Epidermal melanocyte (primary cell): ENCODE measurements around the gene KLHL1.

Experiments used
- DNase-seq: peaks from one replicate; pipeline ENCODE4 v3.0.0; 2011; ENCODE audit warnings: low spot score; ENCODE audit not compliant: insufficient read length

KLHL1 gene

DNA sequence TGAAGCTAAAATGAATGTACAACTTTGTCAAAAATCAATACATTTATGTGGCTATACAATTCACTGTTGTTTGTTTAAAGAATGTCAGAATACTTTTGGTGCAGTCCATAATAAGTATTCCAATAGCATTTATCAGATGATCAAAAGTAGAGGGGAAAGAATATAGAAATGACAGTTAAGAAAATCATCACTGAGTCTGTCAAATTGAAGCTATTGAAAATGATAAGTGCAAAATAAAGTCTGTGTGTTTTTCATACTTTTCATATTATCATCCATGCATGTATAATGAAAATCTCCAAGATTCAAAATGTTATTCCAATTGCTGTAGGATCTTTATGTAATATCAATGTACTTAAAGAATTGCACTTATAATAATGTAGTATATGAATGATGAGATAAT is 93.9 kb downstream of the KLHL1 start:
- no peak for DNase-seq

DNA sequence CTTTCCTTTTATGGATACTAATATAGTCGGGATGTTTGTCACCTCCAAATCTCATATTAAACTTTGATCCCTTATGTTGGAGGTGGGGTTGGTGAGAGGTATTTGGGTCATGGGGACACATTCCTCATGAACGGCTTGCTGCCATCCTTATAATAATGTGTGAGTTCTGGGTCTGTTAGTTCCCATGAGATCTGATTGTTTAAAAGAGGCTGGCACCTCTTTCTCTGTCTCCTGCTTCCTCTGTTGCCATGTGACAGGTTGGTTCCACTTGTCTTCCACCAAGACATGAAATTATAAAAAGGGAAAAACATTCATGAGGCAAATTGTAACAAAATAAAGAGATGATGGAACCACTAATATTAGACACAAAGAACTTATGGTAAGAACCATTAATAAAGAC is 108.4 kb downstream of the KLHL1 start:
- DNase-seq = no peak

DNA sequence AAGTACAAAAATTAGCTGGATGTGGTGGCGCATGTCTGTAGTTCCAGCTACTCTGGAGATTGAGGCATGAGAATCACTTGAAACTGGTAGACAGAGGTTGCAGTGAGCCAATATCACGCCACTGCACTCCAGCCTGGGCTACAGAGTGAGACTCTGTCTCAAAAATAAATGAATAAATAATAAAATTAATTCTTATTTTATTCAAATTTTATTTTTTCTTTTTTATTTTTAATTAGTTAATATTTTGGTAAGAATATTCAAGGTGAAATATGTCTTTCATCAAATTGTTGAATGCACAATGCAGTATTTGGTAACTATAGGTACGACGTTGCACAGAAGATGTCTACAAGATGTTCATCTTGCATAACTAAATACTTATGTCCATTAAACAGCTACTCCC is 111.2 kb downstream of the KLHL1 start:
- no peak for DNase-seq

DNA sequence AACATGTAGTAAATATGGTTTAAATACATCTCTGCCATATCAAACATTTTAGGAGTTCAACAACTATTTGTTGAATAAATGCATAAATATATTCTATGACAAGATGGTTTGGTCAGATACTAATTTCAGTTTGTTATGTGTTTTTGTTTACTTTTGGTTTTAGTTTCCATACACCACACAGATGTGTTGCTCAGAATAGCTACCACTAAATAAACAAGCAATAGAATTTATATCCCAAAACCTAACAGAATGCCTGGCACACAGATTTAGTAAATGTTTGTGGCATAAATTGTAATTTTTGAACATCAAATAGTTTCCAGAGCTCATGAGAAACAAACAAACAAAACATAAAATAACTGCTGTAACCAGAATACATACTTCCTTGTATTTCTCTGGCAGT is 127.5 kb downstream of the KLHL1 start:
- no peak for DNase-seq

DNA sequence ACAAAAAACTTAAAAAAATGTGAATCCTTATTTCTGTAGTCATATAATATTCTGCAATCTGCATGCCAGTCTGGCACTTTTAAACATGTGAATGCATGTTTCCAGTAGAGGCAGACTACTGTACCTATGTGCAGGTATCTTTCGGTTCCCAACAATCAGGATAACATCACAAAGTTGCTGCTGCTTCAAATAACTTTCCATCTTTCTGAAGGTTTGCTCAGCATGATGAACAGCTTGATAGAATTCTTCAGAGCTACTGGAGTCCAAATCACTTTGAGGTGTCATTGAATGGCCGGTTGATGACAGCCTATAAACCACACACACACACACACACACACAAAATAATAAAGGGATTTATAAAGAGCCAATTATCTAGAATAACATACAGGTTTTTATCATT is 132.8 kb downstream of the KLHL1 start:
- no peak for DNase-seq

DNA sequence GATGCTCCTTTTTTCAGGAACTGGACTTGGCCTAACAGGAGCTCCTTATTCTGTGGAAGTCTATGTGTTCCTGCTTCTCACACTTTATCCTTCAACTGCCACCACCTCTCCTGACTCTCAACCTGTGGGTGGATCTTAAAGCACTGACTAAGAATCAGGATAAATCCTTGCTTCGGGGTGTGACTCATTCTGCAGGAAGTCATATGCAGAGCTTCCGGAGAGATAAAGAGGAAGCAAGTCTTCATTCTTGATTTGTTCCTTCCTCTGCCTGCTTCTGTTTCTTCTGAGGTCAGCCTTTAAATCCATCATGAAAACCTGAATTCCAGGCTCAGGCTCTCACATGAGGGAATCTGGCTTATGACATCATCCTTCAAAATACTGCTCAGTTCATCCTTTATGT is 137.7 kb downstream of the KLHL1 start:
- no peak for DNase-seq

DNA sequence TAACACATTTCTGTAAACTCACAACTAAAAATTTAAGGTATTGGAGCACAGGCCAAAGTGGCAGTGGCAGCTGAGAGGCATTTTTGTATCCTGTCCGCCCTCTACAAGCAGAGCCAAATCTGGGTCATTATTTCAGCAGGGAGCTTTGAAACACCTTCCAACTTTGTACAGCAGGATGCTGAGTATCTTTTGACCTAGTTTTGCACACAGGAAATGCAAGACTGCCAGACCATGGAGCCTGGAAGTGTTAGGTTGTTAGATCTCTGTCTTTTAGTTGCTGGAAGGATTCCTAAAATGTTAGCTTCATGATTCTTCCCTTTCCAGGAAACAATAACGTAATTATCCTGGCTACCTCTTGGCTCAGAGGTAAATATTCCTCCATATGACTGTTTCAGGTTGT is 149.2 kb downstream of the KLHL1 start:
- no peak for DNase-seq

DNA sequence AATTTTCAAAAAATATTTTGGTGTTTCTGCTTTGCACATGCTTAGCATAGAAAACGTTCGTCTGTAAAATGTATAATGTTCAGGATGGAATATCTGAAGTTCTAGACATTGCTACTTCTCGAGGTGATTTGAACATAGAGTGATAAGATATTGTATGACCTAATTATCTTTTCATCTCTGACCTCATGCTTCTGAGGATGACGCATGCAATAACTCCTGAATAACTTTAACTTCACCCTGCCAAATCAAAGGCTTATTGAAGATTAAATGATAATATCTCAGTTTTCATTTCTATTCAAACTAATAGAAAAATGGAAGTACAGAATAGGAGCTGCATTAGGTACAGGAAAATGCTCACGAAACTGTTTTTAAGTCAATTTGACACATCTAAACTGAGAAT is 151.4 kb downstream of the KLHL1 start:
- DNase-seq = no peak

DNA sequence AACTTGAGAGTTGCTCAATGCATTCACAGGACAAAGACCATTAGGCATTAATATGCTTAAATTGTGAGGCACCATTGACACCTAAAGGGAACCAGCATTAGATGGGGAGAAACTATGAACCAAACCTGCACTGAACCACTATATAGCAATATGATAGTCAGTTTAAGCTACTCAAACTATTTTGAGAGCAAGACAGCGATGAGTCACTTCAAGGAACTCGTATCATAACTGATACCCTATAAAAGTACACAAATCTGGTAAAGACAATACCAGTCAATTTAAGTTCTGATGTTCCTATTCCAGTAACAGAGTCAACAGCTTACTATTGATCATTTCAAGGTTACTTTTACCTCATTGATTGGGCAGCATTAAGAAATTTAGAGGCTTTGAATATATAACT is 151.9 kb downstream of the KLHL1 start:
- DNase-seq = no peak

DNA sequence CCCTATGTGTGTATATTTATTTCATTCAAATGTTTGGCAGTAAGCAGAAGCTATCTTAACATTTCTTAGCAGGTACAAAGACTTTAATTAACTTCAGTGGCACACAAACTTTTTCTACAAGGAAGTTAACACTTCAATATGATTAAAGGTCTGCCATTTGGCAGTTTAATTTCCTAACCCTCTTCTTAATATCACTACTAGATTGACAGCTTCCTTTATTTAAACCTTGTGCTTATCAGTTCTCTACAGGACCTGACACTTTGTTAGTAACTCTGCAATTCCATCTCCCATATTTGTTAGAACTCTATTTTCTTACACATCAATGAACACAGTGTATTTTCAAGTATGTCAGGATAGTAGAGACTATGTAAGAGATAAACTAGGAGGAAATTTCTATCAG is 153.0 kb downstream of the KLHL1 start:
- DNase-seq = no peak

DNA sequence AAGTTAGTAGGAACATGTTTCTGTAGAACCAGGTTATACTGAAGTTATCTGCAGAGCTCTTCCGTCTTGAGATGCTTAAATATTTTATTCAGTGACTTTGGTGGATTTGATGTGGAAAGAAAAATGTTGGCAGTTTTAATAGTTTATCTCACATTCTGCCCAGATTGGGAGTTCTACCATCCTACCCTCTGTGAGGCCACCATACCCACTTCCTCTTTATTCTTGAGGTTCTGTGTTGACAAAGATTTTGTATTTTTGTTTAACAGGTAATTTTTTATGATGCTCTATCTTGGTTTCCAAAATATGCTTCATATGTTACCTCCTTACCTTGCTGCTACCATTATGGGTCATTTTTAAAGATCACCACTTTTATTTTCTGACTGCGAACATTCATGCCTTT is 156.8 kb downstream of the KLHL1 start:
- no peak for DNase-seq

DNA sequence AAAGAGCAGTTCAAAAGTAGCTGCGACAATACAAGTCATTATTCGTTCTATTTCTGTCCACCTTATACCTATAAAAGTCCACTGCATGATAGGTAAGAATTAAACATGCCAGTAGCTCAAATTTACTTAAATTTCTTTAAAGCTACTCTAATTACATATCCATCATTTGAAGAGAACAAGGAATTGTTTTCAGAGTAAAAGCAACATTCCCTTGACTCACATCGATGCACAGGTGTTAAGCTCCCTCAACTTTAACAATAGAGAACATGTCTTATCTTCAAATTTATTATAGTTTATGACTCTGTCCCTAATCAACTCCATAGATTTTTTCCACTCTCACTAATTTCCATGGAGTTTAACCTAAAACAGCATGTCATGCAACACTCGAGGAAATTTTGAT is 158.1 kb downstream of the KLHL1 start:
- DNase-seq = no peak

DNA sequence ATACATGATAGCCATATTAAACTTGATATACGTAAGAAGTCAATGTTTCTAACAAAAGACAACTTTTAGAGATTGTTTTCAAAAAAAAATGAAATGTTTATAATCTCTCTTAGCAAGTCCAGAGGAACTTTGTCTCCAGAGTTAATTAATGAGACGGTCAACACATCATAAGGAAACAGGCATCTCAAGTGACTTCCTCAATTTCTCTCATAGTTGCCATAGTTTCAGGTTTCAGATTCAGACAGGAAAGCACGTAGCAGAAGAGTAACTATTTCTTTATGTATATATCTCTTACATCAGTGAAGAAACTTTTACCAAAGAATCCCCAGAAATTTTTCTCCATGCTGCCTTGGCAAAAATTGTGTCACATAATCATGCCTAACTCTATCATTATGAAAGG is 160.2 kb downstream of the KLHL1 start:
- no peak for DNase-seq

DNA sequence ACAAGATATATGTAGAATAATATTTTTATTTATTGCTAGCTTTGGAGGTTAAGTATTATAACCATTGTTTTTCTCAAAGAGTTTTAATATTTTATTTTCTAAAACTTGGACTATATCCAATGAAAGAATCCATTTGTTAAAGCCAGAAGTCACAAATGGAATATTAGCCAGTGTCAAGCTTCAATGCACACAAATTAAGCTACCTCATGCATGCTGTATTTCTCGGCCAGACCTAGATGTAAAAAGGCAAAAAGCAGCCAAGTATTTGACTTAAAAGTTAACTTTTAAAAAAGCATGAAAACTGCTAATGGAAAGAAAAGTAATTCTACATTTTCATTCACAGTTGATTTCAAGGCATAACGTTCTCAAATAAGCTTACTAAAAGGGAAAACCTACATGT is 160.7 kb downstream of the KLHL1 start:
- DNase-seq = no peak

DNA sequence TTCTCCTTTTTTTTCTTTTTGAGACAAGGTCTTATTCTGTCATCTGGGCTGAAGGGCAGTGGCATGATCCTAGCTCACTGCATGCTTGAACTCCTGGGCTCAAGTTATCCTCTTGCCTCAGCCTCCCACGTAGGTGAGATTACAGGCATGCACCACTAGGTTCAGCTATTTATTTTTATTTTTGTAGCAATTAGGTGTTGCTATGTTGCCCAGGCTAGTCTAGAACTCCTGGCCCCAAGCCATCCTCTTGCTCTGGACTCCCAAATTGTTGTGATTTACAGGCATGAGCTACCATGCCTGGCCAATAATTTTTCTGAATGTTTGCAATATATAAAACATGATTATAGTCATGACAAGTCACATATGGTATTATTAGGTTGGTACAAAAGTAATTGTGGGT is 161.7 kb downstream of the KLHL1 start:
- no peak for DNase-seq

DNA sequence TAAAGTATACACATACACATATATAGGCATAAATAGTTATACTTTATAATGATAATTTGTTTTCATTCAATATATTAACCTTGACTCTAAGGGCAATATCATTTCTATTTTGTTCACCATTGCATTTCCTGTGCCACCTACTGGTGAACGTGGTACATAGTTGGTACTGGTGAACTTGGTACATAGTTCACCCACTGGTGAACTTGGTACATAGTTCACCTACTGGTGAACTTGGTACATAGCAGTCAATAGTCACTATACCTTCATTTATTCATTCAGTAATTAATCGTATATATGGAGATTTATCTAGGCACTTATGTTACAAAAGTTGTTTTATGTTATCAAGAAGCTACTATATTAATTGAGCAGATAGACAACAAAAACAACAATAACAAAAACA is 173.2 kb downstream of the KLHL1 start:
- no peak for DNase-seq

DNA sequence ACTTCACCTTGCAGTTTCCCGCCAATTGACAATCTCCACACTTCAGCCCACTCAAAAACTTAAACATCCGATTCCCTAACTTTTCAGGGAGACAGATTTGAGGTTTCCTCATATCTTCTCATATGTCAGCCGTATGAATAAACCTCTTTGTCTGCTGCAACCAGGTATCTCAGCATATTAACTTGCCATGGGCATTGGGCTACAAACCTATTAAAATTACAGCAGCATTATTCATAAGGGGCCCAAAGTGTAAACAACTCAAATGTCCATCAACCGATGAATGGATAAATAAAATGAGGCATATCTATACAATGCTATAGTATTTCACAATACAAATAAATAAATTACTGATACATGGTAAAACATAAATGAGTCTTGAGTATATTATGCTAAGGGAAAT is 180.0 kb downstream of the KLHL1 start:
- no peak for DNase-seq

DNA sequence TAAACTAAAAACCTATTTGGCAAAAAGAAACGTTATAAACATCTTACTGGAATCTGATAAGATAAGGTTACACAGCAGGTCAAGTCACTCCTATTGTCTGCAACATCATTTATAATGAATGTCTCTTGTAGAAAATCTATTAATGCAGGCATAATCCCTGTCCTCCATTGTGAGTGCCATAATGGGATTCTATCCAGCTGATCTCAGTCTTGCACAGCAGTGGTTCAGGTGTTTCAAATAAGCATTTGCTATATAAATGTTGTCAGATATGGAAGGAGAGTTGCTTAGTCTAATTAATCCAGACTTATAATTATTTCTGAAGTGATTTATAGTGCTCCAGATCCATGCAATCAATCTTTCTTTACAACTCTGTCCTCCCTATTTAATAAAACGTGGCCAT is 187.1 kb downstream of the KLHL1 start:
- DNase-seq = no peak

DNA sequence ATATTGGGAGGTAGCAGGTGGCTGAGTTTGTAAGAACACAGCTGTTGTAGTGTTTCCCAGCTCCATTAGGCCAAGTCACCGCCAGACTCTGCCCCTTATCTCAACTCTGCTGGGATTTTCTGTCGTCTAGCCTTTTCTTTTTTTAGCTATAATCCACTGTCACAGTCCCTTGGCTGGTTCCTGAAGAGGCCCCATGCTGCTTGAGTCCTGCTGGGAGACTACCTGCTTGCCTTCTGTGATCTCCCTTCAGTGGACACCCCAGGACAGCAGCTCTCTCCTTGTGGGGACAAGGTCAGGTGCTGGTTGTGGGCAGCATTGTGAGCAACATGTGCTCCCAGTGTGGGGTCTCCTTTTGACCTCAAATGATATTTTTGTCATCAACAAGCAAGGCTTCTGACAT is 195.6 kb downstream of the KLHL1 start:
- DNase-seq = no peak

DNA sequence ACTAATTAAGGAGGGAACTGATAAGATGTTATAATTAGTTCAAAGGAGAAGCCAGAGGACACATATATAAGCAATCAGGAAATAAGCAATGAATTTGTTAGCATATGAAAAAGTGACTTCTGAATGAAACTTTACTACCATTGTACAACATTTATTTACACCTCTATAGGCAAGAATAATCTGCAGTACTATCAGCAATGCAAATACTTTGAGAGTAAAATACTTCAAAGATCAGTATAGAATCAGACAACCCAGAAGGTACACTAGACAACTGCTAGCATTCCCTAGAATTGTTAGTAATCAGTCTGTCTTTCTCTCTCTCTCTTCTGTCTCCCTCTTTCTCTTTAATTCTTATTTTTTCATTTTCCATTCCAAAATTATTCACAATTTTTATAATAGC is 197.5 kb downstream of the KLHL1 start:
- DNase-seq = no peak

DNA sequence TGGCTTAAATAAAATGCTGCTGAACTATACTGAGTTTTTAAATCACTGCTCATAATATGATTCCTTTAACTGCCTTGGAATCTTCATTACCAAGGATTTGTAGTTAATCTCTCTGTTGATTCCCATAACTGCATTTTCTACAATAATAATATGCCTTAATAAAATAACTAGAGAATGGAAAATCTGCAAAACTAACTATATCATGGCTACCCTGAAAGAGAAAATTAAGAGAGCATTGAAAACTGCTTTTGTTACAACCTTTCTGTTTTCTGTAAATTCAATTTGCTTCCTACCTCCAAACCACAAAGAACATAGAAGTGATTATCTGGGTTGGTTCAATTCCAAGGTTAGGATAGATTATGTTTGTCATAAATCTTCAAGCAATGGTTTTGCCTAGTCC is 203.5 kb downstream of the KLHL1 start:
- no peak for DNase-seq

DNA sequence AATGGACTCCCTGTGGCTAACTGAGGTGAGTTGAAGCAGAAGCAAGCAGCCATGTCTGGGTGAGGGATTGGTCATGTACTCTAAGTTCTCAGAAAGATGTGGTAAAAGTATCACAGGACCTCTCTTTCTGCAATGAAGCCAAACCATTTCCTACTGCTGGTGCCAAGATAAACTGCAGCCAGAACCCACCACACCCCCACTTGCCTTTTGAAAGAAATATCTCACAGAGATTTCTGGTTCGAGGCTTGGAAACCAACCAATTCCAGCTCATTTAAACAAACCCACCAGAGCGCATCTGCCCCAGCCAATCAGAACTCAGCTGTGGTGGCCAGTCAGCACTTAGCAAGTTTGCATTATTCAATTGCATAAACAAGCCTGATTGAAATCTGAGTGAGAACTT is 205.2 kb downstream of the KLHL1 start:
- DNase-seq = no peak

DNA sequence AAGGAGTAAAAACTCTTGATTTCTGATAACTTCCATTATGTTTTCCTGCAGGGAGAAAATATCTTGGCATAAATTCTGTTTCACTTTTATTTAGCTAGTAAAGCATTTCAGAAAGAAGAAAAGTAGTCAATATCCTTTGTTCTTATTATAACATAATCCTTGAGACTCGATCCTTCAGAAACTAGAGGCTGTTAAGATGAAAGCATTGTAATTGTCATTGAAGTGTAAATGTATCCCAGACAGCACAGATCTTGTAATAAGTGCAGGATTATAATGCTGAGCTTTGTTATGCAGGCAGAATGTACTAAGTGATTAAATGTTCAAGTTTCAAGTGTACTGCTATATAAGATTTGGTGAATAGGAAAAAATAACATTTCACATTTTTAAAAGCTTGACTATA is 225.8 kb downstream of the KLHL1 start:
- no peak for DNase-seq

DNA sequence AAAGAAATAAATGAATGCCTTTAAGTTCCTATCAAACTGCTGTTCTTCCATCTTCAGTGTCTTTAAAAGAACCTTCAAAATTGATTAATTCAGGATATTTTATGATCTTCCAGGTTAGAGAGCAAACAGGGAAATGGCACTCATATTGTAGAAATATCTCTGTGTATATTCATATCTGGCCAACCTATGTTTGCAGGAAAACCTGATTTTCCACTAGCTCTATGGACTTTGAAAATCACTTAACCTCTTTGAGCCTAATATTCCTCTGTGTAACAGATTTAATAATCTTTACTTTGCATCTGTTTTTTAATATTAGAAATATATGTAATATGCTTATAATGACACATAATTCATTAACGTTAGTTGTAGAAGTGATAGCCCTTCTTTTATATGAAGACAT is 228.3 kb downstream of the KLHL1 start:
- no peak for DNase-seq
